IPS-11a (cell line): Measurements from ENCODE around the gene GJB1.
"Not testable (repeated sequence)": the region's sequence is repeated elsewhere in the genome, so short reads cannot be mapped to it uniquely, and the experiment has no call there.

ENCODE experiments used
- H3K4me3 ChIP-seq: one replicate; pipeline ENCODE4 v1.5.1; 2013; ENCODE audit warnings: low read depth, low read length, control low read depth

The GJB1 gene

DNA sequence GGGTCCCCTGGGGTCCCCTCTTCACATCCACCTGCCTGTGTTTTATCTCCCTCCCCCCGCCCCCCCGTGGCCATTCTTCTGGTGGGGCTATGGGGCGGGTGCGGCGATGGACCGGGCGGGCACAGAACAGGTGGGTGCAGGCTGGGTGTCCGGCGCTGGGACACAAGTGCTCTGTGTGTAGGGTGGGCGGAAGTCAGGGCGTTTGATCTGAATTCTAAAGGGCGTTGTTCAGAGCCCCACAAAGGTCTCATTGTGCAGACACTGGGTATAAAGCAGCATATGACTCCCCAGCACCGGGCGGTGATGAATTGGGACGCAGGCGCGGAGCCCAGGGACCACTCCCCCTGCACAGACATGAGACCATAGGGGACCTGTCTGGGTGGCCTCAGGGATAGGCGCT is at the start of gene GJB1:
Gene GJB1 (plus strand): TSS at position 296 of the 400 bp plus-strand sequence. CDS start 484 bp downstream, outside the sequence.
- no peak within 1 kb of the TSS for H3K4me3 ChIP-seq

DNA sequence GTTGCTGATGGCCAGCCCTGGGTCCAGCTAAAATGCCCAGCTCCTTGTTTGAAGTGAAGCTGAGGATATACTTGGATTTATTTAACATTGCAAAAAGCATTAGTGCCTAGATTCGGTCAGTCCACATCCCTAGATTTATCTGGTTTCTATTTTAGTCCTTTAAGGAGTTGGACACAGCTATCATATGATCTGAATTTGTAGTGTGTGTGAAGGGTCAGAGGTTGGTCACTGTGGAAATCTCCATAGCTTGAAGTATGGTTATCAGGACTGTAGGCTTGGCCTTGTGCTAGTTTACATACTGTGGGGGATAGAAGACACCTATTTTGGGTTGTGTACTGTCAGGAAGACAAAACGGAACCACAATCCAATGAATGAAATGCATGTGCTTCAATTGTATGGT is 49.6 kb upstream of the GJB1 start:
- no peak overlapping the region for H3K4me3 ChIP-seq

DNA sequence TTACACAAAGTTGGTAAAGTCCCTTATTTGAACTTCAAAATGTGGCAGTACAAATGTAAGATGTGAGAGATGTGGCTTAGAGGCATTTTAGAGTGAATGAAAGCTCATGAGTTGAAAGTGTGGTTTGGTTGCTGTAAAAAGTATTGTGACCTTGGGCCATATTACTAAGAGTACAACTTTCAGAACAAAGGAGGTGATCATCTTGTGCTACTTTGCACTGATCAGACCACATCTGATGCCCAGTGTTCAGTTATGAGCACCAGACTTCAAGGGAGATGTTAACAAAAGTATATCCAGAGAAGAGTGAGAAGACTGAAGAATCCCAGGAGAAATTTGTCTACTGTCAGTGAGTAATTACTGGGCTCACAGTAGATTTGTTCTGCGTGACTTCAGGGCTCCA is 48.2 kb upstream of the GJB1 start:
- no peak overlapping the region for H3K4me3 ChIP-seq

DNA sequence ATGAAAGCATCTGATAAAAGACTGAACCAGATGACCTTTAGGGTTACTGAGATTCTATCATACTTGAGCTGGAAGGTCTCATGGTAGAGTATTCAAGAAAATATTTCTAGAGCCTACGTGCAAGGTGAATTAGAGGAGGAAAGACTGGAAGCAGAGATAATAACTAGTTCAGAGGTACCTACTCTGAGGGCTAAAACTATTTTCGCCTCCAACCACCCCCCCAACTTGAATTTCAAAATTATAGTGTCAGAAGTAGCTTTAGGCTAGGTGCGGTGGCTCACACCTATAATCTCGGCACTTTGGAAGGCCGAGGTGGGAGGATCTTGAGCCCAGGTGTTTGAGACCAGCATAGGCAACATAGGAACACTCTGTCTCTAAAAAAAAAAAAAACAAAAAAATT is 47.5 kb upstream of the GJB1 start:
- no peak overlapping the region for H3K4me3 ChIP-seq

DNA sequence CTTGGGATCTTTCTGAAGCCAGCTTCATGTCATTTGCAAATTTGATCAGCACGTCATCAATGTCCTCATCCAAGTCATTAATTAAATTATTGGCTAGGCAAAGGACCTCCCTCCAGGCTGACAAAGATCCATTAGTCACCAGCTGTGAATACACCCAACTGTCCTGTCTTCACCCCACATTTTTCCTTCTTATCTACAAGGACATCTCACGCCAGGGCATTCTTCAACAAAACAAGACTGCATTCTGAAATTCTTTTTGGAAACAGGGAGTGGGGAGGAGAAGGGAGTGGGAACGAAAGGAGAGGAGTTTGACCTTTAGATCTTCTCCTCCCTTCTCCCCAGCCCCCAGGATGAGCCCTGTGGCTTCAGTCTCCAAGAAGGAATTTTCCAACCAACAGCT is 45.7 kb upstream of the GJB1 start:
- H3K4me3 ChIP-seq, result no peak overlapping the region

DNA sequence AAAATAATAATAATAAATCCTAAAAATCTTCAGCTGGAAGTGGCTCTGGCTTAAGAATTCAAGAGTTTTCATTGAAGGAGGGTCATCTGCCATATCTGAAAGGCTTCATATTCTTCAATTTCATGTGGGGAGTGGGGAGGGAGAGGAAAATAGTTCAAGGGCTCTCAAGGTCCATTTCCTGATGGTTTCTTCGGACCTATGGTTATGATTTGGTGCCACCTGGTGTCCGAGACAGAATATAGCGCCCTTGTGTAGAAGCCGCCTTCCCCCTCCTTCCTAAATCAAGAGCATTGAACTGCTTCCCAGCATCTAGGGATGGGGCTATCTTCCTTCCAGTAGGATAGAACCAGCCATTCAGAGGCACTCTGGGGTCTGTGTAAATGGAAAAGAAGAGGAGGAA is 44.1 kb upstream of the GJB1 start:
- H3K4me3 ChIP-seq, result no peak overlapping the region

DNA sequence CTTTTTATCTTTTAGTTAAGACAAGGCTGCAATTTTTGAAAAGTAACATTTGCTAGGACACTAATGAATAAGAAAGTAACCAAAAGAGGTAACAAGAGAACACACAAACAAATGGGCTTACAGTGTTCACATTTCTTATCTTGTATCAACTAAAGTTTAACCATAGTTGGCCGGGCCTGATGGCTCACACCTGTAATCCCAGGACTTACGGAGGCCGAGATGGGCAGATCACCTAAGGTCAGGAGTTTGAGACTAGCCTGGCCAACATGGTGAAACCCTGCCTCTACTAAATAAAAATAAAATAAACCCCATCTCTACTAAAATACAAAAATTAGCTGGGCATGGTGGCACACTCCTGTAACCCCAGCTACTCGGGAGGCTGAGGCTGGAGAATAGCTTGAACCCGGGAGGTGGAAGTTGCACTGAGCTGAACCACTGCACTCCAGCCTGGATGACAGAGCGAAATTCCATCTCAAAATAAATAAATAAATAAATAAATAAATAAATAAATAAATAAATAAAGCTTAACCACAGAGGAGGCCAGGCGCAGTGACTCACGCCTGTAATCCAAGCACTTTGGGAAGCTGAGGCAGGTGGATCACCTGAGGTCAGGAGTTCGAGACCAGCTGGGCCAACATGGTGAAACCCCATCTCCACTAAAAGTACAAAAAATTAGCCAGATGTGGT is 42.3 kb upstream of the GJB1 start:
- not testable (repeated sequence) for H3K4me3 ChIP-seq

DNA sequence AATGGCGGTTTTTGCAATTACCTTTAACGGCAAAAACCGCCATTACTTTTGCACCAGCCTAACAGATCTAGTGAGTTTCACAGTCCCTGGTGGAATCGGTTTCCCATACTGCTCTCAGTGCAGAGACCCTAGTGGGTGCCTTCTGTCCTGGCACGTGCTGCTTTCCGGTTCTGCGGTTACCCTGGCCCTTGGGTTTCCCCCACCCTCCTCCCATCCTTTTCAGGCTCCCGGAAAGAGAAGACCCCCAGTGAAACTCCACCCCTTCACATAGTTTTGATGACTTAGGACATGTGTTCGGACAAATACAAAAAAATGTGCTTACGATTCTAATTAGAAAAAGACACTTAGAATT is 41.5 kb upstream of the GJB1 start:
- peak overlapping the region; percentile 35 for H3K4me3 ChIP-seq

DNA sequence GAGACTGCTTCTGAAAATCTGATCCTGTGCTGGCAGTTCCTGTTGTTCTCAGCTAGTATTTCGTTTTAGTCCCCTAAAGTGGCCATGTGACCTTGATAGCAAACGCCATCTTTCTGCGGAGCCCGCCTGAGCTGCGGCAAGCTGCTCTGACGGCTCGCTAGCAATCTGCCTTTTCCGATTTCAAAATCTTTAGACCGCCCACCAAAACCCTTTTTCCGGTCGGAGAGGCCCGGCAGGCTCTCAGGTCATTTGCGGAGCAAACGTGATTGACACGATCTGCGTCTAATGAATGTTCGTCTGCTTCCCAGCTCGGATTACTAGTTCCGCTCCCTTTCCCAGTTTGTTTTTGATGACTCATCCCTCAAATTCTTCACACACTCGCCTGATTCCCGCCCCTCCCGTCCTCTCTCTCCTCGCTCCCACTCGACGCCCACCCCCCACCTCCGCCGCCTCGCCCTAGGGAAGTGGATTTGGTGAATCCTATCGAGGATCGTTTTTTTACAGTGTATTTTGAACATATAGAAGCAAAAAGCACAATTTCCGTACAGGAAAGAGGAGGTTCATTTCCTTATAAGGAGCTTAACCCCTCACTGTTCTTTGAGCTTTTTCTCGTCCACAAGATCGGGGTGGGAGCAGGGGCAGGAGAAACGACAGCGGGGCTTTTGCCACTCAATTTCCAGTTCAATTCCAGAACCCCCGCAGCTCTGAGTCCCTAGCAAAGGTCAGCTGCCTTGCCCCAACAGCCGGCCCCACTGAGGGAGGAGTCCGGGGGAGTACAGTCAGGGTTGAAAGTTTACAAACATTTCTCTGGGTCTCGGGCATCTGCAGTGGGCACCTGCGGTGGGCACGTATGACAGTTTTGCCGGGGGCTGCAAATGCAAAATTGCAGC is 40.9 kb upstream of the GJB1 start:
- H3K4me3 ChIP-seq, result peak overlapping the region; percentile 35

DNA sequence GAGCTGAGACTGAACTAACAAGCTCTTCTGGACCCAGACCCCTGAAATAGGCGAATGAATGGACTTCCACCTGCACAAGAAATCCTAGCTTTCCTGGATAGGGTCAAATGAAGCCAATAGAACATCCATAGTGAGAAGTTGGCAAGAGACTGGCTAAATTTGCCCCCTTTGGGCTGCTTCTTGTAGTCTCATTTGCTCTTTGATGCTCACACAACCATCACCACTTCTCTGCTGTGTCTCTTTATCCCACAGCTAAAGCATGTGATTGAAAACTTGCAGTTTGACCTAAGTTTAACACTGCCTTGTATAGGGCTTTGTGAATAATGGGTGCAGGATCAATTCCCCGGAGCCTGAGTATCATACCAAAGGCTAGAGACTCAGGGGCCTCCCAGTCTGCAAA is 40.2 kb upstream of the GJB1 start:
- no peak overlapping the region for H3K4me3 ChIP-seq

DNA sequence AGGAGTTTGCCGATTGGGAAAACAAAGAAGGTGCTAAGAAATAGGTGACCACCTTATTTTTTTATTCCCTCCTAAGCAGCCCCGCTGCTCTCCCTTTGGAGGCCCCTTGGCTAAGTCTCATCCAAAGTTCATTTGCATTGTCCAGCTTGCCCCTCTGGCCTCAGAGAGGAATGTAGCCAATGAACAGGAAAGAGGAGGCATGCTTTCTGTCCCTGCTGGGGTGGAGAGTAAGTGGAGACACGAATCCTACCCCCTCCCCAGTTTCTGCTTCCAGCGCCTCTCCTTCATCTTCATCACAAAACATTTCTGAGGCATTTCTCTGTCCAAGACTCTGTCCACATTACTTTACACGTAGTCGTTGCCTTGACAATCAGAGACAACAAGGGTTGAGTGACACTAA is 39.7 kb upstream of the GJB1 start:
- H3K4me3 ChIP-seq, result no peak overlapping the region

DNA sequence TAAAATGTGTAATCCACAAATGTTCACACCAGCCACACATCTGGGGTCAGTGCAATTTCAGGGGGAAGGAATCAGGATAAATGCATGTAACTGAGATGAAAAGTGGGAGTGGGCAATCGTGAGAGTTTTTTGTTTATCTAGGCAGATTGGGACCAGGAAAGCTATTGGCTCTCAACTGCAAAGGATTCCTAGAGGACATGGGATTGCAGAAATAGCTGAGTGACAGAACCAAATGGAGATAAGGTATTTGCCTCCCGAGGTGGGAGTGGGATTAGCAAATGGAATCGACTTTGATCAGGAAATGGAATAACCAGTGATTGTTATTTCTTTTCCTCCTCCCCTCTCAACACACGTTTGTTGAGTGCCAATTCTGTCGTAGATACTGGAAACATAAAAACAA is 38.9 kb upstream of the GJB1 start:
- no peak overlapping the region for H3K4me3 ChIP-seq

DNA sequence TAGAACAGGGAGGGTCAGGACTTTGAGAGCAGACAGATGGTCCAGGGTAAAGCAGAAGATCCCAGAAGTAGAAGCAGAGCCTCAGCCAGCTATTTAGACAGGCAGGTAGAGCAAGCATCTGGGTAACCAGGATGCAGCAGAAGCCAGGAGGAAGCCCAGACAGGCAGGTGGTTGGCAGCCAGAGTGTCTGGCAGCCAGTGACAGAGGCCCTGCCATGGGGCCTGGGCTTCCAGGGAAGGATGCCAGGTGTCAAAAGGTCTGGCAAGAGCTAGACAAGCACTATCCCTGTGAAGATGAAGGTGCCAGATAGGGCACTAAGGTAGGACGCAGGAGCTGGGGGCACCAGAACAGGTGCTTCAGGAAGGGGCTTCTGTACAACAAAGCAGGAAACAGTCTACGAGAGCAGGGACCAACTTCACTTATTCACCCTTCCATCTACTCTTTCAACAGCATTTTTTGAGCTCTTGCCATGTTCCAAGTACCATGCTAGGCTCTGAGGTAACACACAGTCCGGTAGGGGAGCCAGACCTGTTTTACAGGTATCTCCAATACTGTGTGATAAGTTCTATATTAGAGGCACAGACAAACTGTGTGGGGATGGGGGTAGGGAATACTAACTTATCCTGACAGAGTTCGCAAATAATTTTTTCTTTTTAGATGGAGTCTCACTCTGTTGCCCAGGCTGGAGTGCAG is 38.1 kb upstream of the GJB1 start:
- no peak overlapping the region for H3K4me3 ChIP-seq

DNA sequence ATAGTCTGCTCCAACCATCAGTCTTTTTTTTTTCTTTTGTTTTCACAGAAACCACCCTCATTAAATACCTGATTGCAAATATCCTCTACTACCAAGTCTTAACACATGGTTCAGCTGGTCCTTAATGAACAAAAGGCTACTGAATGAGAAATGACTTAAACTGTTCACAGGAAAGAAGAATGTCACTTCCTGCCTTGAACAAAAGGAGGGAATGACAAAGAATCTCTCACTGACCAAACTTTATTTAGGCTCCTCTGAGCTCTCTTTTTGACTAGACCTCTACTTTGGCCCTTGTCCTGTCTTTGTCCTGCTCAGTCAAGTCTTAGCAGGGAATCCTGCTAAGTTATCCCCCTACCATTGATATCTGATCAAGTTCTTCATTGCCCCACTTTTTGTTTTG is 31.8 kb upstream of the GJB1 start:
- H3K4me3 ChIP-seq, result no peak overlapping the region

DNA sequence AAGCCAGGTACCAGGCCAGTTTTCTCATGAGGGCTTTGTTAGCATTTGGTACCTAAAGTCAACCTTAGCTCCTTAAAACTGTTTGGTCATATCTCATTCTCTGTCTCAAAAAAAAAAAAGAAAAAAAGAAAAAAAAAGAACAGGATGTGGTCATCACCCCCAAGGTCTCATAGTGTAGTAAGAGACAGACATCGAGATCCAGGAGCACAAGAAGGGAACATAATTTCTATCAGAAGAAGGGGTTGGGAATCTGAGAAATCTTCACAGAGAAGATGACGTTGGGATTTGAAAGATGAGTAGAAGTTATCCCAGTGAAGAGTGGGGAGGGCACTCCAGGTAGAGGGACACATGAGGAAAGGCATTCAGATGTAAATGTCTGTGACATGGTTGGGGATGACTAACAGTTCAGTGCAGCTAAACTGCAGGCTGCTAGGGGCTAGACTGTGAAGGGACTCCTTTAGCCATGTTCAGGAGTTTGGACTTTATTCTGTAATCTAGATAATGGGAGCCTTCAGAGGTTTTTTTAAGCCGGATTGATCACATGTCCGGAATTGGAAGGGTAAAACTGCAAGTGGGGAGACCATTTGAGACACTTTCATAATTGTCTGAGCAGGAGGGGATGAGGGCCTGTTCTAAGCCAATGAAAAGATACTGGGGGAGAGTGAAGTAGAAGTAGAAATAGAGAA is 26.9 kb upstream of the GJB1 start:
- no peak overlapping the region for H3K4me3 ChIP-seq

DNA sequence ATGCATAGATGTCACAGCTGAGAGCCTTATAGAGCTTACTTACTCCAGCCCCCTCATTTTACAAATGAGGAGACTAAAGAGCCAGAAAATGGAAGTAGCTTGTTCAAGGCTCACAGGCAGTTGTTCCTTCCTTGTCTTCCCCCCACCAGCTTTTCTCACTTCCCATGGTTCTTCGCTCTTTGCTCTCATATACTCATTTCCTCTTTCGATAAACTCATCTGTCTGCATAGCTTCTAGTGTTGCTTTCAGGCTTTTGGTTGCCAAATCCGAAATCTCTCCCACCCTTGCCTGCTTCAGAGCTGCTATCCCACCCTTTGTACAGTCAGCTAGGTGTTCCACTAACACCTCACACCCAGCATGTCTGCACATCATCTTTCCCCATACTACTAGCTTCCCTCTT is 25.0 kb upstream of the GJB1 start:
- no peak overlapping the region for H3K4me3 ChIP-seq

DNA sequence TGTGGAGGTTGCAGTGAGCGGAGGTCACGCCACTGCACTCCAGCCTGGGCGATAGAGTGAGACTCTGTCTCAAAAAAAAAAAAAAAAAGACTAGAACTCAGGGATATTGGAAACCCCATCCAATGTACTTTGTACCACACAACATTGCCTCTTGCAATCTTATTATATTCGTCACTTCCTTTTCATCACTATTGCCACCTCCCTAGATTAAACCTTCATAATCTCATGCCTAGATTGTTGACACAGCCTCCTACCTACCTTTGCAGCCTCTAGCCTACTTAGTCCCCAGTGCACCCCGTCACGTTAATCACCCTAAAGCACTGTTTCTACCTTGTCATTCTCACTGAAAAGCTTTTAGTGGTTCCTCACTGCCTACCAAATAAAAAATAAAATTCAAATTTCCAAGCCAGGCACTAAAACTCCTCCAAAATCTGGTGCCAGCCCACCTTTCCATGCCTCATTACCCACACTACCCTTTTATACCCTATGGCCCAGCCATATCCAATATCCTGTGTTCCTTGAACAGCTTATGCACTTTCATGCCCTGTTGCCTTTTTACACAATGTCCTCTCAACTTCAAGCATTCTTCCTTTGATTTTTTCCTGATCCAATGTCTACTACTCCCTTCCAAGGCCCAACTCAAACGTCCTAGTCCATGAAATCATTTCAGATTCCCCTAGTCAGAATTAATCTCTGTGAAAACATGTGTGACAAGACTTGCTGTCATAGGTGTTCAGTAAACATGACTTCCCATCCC is 23.6 kb upstream of the GJB1 start:
- no peak overlapping the region for H3K4me3 ChIP-seq

DNA sequence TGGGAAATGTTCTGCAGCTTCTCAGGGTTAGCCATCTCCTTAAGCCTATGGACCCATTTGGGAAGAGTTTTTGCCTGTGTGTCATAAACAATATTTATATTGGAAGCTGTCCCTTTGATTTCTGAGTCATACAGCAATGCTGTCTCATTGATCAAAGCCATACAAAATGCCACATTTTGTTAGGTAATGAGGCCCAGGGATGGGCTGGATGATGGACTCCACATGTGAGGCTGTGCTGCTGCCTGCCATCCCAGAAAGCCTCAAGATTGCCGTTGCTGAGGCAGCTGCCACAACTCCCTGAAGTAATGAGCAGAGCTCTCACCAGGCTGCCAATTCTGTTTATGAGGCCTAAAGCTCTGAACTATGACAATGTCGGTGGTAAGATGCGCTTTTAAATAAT is 12.2 kb upstream of the GJB1 start:
- no peak overlapping the region for H3K4me3 ChIP-seq

DNA sequence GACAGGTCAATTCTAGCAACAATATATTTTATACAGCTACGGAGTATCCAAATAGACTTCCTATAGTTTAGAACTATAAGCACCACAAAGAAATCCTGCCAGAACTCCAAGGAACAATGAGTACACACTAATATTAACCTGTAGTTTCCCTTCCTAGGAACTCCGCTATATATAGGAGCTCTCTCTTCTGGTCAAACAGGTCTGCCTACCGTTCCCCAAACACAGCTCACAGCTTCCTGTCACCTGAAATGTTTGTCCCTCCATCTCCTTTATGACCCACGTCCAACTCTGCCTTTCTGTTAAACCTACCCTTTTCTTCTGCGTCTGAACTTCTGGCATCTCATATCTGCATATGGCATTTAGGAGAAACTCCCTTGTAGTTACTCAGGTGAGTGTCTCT is 10.5 kb upstream of the GJB1 start:
- no peak overlapping the region for H3K4me3 ChIP-seq

DNA sequence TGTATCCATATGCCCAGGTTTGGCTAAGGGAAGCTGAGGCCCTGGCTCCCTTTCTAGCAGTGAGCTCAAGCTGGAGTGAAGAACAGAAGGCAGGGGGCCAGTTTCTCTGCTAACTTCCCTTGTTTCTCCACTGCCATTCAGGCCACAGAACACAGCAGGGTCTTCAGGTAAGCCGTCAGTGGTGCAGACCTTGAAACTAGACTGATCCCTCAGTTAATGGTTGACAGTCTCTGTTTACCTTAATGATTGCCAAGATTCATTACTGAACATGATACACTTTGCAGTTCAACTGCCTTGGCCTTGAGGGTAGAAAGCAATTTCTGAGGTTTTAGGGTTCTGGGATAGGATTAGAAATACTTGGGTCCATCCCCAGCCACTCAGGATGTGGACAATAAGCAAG is 8.9 kb upstream of the GJB1 start:
- no peak overlapping the region for H3K4me3 ChIP-seq
